ENCODE measurements around the gene STAM. TPM values are rescaled to one million over a fixed set of nuclear protein-coding genes. Genes with fewer than 3 reads are reported as not detected.
"Not testable (repeated sequence)": the region's sequence is repeated elsewhere in the genome, so short reads cannot be mapped to it uniquely, and the experiment has no call there.

STAM gene
- polyA plus RNA-seq, 1 of the 3 experiments (the other 2 are of a cell fraction): 19.1 TPM

- POLR2A ChIA-PET: no interaction called here
- Histone ChIP-seq H3K4me3 (ENCODE audit: low read depth in 2 of 2, low read length in 1 of 2) (no peak overlapping the region), H3K79me2 (ENCODE audit: insufficient read depth) (no peaks in the 10 kb centered on the region), H3F3A (replicated peaks; ENCODE audit: insufficient read depth) (no peaks in the 10 kb centered on the region), H3K9me2 (no peaks in the 10 kb centered on the region; the same call in 1 of the 2 replicates), H3K27me3 (ENCODE audit: insufficient read depth) (no peaks in the 10 kb centered on the region), H3K9me3 (no peaks in the 10 kb centered on the region), H3K36me3 (replicated peaks in 1 of 2; ENCODE audit: control insufficient read depth in 1 of 2, insufficient read depth in 2 of 2, low read length in 1 of 2) (no peaks in the 10 kb centered on the region), H3K4me2 (no peak overlapping the region), H2AFZ (ENCODE audit: low read depth) (no peak overlapping the region), H4K20me1 (ENCODE audit: insufficient read depth) (no peaks in the 10 kb centered on the region), H3K9ac (no peak overlapping the region), H3K27ac (ENCODE audit: low read depth in 2 of 2, low read length in 1 of 2) (no peak overlapping the region), H3K4me1 (ENCODE audit: control insufficient read depth in 1 of 2, insufficient read depth in 2 of 2, low read depth in 1 of 2, low read length in 1 of 2) (no peaks in the 10 kb centered on the region)
- no peak for DNase-seq
- 39% methylated on average over 1 of the region's 1 CpG for WGBS (ENCODE audit: low lambda C conversion rate)
- TF ChIP-seq RCOR1 (IDR thresholded peaks at IDR 0.05; ENCODE audit: low read length): no peak
- no peak for TF ChIP-seq RFX5 (IDR thresholded peaks at IDR 0.05; ENCODE audit: low read length)
- no peak for TF ChIP-seq MEF2A (IDR thresholded peaks at IDR 0.05; ENCODE audit: borderline replicate concordance, low read depth)
- TF ChIP-seq SMC3 (IDR thresholded peaks at IDR 0.05; ENCODE audit: low read depth, low read length): no peak
- no peak for TF ChIP-seq CHD2 (IDR thresholded peaks at IDR 0.05; ENCODE audit: low read length, partially characterized antibody)
- no peak for TF ChIP-seq MXI1 (IDR thresholded peaks at IDR 0.05; ENCODE audit: low read depth, low read length)
- no peak for TF ChIP-seq POLR2AphosphoS5 (IDR thresholded peaks at IDR 0.05; ENCODE audit: low read depth, low read length)
- TF ChIP-seq NRF1 (IDR thresholded peaks at IDR 0.05; ENCODE audit: low read depth, low read length): no peak
- TF ChIP-seq ELF1 (IDR thresholded peaks at IDR 0.05): no peak
- no peak for TF ChIP-seq FOXJ3 (CRISPR knock-in tag; IDR thresholded peaks at IDR 0.05)
- TF ChIP-seq, protein P1, sequence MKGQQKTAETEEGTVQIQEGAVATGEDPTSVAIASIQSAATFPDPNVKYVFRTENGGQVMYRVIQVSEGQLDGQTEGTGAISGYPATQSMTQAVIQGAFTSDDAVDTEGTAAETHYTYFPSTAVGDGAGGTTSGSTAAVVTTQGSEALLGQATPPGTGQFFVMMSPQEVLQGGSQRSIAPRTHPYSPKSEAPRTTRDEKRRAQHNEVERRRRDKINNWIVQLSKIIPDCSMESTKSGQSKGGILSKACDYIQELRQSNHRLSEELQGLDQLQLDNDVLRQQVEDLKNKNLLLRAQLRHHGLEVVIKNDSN (IDR thresholded peaks at IDR 0.05; ENCODE audit: borderline replicate concordance, low read depth): no peak
- no peak for TF ChIP-seq SIN3A (IDR thresholded peaks at IDR 0.05; ENCODE audit: borderline replicate concordance, low read depth, low read length)
- no peak for TF ChIP-seq GABPA (IDR thresholded peaks at IDR 0.05; ENCODE audit: low read depth)
- CTCF ChIA-PET: no interaction called here
These were observed 17.3 kb upstream of the STAM start for GRCh38 chr10:17626656-17627055.

DNA sequence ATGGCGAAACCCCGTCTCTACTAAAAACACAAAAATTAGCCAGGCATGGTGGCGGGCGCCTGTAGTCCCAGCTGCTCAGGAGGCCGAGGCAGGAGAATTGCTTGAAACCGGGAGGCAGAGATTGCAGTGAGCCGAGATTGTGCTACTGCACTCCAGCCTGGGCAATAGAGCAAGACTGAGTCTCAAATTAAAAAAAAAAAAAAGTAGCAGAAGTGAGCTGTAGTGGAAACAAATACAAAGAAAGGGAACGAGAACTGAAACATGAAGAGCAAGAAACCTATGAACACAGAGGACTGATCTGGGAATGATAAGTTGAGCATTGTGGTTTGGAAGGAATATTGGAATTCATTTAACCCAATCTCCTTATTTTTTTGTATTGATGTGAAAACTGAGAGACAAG, 11.4 kb upstream of the STAM start:
- H3K9ac ChIP-seq; H3K36me3 ChIP-seq (replicated peaks in 1 of 2; ENCODE audit: control insufficient read depth in 1 of 2, insufficient read depth in 2 of 2, low read length in 1 of 2); POLR2A ChIA-PET; H3K4me2 ChIP-seq; H3K27me3 ChIP-seq (ENCODE audit: insufficient read depth); H3K27ac ChIP-seq (ENCODE audit: low read depth in 2 of 2, low read length in 1 of 2); DNase-seq; H3K79me2 ChIP-seq (ENCODE audit: insufficient read depth); H3K4me1 ChIP-seq (ENCODE audit: control insufficient read depth in 1 of 2, insufficient read depth in 2 of 2, low read depth in 1 of 2, low read length in 1 of 2); H4K20me1 ChIP-seq (ENCODE audit: insufficient read depth); CTCF ChIA-PET; H2AFZ ChIP-seq (ENCODE audit: low read depth); H3F3A ChIP-seq (replicated peaks; ENCODE audit: insufficient read depth); H3K9me2 ChIP-seq; H3K9me3 ChIP-seq; H3K4me3 ChIP-seq (ENCODE audit: low read depth in 2 of 2, low read length in 1 of 2): not testable (repeated sequence)
- WGBS (ENCODE audit: low lambda C conversion rate): 86% methylated on average over 8 of the region's 8 CpGs

DNA sequence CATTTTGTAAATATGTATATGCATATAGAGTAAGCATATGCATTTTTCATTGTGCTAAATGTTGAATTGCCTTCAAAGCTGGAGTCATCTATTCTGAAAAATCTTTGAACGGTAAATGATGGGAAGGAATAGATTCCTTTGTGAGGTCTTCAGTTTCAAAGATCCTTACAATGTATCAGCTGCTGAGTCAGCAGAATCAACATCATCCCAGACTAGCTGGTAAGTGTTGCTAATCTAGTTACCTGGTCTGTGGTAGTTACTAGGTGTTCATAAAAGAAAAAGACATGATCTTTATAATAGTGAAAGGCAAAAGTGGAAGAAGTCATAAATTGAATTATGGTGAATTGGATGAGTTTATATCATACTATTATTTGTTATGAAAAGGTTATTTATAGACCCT, 10.6 kb upstream of the STAM start:
- ChIA-PET POLR2A (no interaction called here), CTCF (interaction anchor here (1.3 kb wide), 1 partner anchor 10 kb away, joined by 3 read pairs; no protein-coding TSS in a partner anchor)
- no peaks in the 10 kb centered on the region for H3K9me3 ChIP-seq
- peaks cover 3% of the 10 kb centered on the region for H3F3A ChIP-seq (replicated peaks; ENCODE audit: insufficient read depth)
- no peak overlapping the region for H3K9ac ChIP-seq
- no peak overlapping the region for H3K27ac ChIP-seq (ENCODE audit: low read depth in 2 of 2, low read length in 1 of 2)
- no peaks in the 10 kb centered on the region for H3K9me2 ChIP-seq
- no peak for DNase-seq
- H3K4me3 ChIP-seq (ENCODE audit: low read depth in 2 of 2, low read length in 1 of 2): no peak overlapping the region
- no peak overlapping the region for H2AFZ ChIP-seq (ENCODE audit: low read depth)
- H3K4me2 ChIP-seq: no peak overlapping the region
- H4K20me1 ChIP-seq (ENCODE audit: insufficient read depth): no peaks in the 10 kb centered on the region
- no peaks in the 10 kb centered on the region for H3K4me1 ChIP-seq (ENCODE audit: control insufficient read depth in 1 of 2, insufficient read depth in 2 of 2, low read depth in 1 of 2, low read length in 1 of 2)
- H3K36me3 ChIP-seq (replicated peaks in 1 of 2; ENCODE audit: control insufficient read depth in 1 of 2, insufficient read depth in 2 of 2, low read length in 1 of 2): no peaks in the 10 kb centered on the region
- WGBS (ENCODE audit: low lambda C conversion rate): 95% methylated on average over 1 of the region's 1 CpG
- H3K27me3 ChIP-seq (ENCODE audit: insufficient read depth): no peaks in the 10 kb centered on the region
- H3K79me2 ChIP-seq (ENCODE audit: insufficient read depth): no peaks in the 10 kb centered on the region
- TF ChIP-seq USF2 (IDR thresholded peaks at IDR 0.05; ENCODE audit: borderline replicate concordance, low read depth, low read length) (no peak), GATA2 (CRISPR knock-in tag; IDR thresholded peaks at IDR 0.05) (no peak), TEAD4 (IDR thresholded peaks at IDR 0.05; ENCODE audit: borderline replicate concordance, insufficient read depth) (no peak), REST (IDR thresholded peaks at IDR 0.05; ENCODE audit: low read depth, low read length) (no peak), POLR2AphosphoS5 (IDR thresholded peaks at IDR 0.05; ENCODE audit: low read depth, low read length) (no peak), RFX5 (IDR thresholded peaks at IDR 0.05; ENCODE audit: low read length) (no peak)
- TF ChIP-seq, protein P2, sequence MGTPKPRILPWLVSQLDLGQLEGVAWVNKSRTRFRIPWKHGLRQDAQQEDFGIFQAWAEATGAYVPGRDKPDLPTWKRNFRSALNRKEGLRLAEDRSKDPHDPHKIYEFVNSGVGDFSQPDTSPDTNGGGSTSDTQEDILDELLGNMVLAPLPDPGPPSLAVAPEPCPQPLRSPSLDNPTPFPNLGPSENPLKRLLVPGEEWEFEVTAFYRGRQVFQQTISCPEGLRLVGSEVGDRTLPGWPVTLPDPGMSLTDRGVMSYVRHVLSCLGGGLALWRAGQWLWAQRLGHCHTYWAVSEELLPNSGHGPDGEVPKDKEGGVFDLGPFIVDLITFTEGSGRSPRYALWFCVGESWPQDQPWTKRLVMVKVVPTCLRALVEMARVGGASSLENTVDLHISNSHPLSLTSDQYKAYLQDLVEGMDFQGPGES (IDR thresholded peaks at IDR 0.05; ENCODE audit: low read depth, low read length): no peak

Data from SK-N-SH (cell line).